SH-SY5Y (cell line): ENCODE data around the gene SEPHS2.

ENCODE experiments used
- GATA2 ChIP-seq: IDR thresholded peaks from 2 replicates; pipeline ENCODE4 v1.6.1; 2011; ENCODE audit warnings: mild to moderate bottlenecking, low read depth, low read length
- GATA3 ChIP-seq: IDR thresholded peaks from 2 replicates; pipeline ENCODE4 v1.6.1; 2011; ENCODE audit warnings: low read depth, mild to moderate bottlenecking, low read length, moderate library complexity

DNA sequence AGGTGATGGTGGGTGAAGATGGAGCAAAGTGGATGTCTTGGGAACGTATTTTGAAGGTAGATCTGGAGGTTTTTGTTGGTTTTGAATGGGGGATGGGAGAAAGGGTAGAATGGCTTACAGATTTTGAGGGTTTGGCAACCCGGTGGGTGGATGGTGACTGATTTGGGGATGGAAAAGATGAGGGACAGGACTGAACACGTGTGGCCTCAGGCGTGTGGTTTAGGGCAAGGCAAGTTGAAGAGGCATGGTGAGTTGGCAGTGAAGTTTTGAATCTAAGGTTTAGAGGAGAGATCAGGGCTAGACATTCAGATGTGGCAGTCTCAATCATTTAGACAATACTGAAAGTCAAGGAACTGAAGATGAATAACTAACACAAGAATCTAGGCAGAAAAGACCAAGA, 10.8 kb downstream of the SEPHS2 start:
- no peak for TF ChIP-seq GATA3
- no peak for TF ChIP-seq GATA2
